ENCODE data around the gene HRH2.
"Not testable (repeated sequence)": the region's sequence is repeated elsewhere in the genome, so short reads cannot be mapped to it uniquely, and the experiment has no call there.

Gene HRH2, protein sequence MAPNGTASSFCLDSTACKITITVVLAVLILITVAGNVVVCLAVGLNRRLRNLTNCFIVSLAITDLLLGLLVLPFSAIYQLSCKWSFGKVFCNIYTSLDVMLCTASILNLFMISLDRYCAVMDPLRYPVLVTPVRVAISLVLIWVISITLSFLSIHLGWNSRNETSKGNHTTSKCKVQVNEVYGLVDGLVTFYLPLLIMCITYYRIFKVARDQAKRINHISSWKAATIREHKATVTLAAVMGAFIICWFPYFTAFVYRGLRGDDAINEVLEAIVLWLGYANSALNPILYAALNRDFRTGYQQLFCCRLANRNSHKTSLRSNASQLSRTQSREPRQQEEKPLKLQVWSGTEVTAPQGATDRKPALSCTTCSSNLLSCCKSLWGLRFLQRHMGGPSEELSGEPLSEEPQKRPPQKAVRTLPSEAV

DNA sequence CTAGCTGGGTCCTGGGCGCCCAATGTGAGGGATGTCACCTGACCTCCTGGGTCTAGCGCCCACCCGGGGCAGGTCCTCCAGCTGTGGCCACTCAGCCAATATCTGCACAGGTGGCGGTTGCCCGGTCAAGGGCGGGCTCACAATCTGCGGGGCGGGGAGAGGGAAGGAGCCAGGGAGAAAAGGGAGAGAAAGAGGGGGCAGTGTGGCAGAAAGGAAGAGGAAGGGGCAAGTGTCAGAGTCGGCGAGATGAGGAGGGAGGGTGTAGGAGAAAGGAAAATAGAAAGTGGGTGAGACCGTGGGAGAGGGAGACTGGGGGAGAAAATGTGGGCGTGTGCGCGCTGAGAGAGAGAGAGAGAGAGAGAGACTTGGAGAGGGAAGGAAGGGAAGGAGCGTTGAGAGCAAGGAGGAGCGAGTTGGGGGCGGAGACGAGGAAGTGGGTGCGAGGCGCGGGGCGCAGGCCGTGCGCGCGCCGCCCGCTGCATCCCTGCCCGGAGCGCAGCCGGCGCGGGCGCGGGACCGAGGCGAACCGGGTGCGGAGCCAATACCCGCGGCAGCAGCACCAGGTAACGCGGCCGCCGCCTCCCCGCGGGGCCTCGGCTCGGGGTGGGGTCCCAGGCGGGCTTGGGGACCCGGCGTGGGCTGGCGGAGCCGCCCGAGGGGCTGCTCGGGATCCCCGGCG is at the start of gene HRH2:
TSS of gene HRH2 (plus strand) at position 479 of the 679 bp plus-strand sequence. CDS start 25,163 bp downstream, outside the sequence.
- no peak for DNase-seq

DNA sequence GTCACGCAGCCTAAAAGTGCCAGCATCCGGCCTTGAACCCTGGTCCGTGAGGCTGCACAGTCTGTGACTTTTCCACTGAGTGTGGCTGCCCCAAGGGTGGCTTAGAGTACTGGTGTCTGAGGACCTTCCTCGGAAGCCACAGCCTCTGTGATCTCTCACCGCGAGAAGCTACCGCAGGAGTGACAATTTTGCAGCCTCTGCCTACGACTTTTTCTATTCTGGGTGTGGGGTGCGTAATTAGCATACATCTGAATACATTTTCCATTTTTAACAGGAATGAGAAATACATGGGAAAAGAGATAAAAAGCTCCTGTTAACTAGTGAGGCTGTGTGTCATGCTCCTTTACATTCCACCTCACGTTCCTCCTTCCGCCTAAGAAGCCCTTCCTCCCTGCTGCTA is 48.3 kb upstream of the HRH2 start:
- DNase-seq: no peak

DNA sequence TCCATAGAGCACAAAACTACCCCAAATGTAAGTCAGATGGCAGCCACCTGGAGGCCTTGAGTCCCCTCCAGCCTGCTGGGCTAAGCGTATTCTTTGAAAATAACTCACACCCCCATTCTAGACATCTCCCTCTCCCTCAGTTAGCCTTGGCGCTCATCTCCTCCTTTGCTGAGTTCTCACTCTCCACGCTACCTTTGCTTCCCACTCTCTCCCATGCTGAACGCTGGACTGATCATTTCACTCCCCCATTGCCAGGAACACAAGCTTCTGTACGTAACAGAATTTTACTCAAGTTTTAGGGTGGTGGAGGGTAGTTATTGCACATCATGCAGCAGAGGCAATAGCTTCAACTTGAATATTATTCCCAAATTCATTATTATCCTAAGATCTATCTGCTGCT is 47.5 kb upstream of the HRH2 start:
- DNase-seq: no peak

DNA sequence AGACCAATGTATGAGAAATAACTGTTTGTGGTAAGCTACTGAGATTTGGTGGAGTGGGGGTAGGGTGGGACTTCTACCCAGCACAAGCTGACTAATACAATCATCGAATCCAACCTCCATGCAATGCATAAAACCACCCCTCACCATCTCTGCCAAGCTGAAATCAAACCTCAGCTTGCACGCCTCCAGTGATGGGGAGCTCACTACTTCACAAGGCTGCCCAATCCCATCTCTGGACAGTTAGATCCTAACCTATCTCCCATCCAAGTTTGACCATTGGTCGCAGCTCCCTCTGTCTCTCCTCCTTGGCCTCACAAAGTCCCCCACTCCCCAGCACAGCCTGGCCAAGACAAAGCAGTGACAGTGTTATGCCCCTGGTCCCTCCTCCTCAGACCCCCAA is 47.0 kb upstream of the HRH2 start:
- no peak for DNase-seq

DNA sequence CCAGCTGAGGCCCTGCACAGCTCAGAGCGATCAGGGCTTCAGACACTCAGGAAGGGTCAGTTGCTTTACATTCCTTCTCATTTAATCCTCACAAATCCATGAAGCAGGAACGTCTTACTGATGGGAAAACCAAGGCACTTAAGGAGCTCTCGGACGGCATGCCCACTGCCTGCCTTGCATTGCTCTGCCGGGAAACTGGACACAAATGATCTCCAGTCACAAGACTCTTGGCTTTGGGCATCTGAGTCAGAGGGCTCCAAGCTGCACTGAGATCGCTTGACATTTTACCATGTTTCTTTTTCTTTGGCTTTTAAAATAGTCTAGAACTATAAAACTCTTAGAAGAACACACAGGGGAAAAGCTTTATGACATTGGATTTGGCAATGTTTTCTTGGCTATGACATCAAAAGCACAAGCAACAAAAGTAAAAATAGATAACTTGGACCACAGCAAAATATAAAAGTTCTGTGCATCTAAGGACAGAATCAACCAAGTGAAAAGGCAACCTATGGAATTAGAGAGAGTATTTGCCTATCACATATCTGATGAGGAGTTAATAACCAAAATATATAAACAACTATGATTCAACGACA is 43.6 kb upstream of the HRH2 start:
- no peak for DNase-seq

DNA sequence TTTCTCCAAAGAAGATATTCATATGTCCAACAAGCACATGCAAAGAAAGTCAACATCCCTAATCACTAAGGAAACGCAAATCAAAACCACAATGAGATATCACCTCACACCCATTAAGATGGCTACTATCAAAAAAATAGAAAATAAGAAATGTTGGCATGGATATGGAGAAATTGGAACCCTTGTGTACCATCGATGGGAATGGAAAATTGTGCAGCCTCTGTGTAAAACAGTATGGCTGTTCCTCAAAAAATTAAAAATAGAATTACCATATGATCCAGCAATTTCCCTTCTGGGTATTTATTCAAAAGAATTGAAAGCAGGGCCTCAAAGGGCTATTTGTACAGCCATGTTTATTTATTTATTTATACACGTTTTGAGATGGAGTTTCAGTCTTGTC is 43.0 kb upstream of the HRH2 start:
- DNase-seq: no peak

DNA sequence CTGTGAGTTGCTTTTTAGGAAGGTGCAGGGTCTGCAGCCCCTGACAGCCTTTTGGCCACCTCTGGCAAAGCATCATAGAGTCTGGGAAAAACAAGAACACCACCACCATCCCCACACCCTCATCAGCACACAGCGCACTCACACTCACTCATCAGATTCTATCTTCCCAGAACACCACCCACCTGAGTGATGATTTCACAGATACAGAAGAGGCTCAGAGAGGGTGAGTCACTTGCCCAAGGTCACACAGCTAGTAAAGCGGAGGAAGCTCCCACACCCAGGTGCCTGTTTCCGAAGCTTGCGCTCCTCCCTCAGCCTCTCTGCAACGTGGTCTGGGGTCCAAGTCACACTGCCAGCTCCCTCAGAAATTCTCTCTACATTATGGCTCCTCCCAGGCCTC is 41.8 kb upstream of the HRH2 start:
- no peak for DNase-seq

DNA sequence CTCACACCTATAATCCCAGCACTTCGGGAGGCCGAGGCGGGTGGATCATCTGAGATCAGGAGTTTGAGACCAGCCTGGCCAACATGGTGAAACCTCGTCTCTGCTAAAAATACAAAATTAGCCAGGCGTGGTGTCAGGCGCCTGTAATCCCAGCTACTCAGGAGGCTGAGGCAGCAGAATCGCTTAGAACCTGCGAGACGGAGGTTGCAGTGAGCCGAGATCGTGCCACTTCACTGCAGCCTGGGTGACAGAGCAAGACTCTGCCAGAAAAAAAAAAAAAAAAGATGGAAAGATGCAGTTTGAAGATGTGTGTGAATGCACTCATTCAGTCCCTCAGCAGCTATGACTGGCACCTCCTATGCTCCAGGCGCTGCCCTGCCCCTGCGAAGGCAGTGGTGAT is 41.3 kb upstream of the HRH2 start:
- not testable (repeated sequence) for DNase-seq

DNA sequence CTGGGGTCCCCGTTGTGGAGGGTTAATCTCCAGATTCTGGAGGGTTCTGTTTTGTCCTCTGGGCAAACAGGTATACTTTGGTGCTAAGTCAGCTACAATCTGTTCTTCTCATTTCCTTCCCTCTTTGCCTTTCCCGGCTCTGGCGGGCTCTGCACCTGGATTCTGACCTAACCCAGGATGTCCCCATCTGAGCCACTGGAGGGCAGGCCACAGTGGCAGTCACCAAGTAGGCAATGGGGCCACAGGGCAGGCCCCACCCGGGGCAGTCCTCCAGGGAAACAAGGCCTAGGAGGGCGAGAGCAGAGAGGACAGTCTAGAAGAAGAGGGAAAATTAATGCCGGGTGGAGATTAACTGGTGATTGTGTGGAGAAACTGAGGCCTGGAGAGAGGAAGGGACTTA is 40.4 kb upstream of the HRH2 start:
- no peak for DNase-seq

DNA sequence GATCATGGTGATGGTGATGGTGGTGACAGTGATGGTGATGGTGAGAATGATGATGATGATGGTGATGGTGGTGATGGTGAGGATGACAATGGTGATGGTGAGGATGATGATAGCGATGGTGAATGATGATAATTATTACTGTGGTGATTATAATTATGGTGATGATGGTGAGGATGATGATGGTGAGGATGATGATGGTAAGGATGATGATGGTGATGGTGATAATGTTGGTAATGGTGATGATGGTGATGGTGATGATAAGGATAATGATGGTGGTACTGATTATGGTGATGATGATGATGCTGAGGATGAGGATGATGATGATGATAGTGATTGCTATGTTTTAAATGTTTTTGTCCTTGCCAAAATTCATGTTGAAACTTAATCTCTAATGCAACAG is 37.3 kb upstream of the HRH2 start:
- DNase-seq: no peak

DNA sequence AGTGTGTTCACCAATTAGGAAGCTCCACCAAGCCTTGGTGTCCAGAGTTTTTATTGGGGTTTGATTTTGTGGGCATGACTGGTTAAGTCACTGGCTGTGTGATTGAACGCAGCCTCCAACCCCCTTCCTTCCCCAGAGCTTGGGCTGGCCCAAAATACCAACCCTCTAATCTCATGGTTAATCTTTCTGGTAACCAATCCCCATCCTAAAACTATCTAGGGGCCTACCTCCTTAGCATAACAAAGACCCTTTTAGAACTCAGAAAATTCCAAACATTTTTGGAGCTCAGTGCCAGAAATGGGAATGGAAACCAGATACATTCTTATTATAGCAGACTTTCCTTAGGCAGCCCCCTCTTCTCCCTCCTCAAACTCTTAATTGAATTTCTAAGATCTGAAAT is 35.9 kb upstream of the HRH2 start:
- DNase-seq: no peak

DNA sequence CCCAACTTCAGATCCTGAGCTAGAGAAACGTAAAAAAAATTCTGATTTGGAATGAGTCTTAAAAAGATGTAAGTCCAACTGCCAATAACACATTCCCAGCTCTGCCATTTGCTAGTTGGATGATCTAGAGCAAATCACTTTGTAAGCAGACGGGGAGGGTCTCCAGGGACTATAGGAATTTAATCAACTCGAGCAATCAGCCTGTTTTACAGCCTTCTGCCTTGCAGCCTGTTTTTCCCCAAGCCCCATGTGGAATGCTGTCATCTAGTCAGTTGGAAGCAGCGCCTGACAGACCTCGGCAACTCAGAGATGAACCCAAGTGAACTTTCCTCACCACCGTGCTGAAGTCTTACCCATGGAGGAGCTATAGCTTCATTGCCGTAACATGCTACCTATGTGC is 34.8 kb upstream of the HRH2 start:
- no peak for DNase-seq

DNA sequence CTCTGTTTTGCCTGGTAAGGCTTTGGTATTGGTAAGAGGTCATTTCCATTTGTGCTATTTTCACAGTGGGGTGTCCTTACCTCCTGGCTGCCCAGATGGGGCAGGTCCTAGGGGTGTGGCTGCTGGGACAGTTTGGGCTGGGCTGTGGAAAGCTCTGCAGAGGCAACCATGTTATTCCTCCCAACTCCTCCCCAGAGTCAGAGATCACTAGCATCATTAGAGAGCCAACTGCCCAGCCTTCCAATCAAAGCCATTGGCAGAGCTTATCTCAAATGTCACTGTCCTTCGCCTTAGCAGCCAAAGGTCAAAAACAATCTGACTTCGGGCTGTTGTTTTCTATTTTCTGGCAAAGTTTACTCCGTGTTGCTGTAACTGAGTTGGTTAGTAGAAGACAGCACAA is 33.6 kb upstream of the HRH2 start:
- DNase-seq: no peak

DNA sequence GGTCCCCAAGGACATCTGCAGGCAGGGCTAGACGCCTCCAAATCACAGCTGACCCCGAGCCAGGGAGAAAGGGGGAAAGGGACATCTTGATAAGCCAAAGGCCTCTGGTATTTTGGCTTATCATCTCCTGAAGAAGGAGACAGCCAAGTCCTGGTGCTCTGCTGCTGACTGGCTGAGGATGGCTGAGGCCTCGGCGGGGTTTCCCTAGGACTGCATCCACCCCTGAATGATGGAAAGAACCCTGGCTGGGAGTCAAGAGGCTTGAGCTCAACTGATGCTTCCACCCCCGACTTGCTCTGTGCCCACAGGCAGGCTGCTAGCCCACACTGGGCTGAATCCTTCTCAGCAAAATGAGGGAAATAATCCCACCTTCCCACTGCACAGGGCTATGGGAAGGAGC is 30.9 kb upstream of the HRH2 start:
- DNase-seq: no peak

DNA sequence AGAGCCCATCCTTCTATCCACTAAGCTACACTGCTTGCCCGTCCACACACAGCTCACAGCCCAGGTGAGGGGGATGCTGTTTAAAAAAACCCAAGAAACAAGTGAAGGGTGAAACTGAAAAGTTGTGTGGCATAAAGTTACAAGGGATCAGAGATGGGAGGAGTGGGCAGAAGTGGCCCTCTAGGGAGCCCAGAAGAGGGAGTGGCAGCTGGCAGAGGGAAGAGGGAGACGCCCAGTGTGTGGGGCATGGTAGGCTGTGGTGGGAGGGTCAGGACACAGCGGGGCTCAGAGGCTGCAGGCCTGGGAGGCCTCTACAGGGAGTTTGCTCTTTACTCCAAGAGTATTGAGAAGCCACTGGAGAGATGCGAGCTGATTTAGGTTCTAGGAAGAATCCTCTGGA is 30.1 kb upstream of the HRH2 start:
- no peak for DNase-seq

DNA sequence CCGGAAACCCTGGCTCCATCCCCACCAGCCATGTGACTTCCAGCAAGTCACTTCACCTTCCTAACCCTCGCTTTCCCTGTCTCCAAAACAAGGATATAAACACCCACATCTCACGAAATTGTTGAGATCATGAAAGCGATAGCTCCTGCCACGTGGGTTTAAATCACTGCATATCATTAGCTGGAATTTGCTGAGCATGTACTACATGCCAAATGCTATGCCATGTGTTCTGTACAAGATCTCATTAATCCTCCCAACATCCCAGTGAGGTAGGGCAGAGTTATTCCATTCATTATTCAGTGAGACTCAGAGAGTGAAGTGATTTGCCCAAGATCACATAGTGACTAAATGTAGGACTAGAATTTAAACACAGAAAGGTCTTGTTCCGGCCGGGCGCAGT is 29.2 kb upstream of the HRH2 start:
- DNase-seq: no peak

DNA sequence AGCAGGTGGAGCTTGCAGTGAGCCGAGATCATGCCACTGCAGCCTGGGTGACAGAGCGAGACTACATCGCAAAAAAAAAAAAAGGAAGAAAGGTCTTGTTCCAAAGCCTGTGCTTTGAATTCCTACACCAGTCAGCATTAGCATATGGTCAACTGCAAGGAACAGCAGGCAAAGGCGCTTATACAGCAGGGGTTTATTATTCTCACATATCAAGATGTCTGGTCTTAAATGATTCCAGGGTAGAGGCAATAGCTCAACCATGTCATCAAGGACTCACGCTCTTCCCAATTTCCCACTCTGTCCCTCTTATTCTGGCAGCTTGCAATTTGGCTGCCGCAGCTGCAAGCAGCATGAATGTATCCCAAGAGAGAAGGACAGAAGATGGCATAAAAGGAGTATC is 28.6 kb upstream of the HRH2 start:
- no peak for DNase-seq

DNA sequence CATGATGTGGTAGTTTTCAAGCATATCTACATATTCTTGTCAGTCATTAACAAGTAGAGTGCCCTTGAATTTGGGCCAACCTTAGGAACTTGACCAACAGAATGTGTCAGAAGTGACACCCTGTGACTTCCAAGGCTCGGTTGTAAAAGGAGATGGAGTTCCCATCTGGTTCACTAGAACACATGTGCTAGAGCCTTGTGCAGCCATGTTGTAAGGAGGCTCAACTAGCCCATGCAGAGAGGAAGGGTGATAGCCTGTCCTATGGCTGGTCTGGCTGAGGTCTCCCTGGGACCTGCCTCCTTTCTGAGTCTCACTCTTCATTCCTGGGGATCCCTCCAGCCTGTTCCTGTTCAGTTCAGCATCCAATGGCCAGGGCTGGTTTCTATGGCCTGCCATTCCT is 28.1 kb upstream of the HRH2 start:
- DNase-seq: no peak

DNA sequence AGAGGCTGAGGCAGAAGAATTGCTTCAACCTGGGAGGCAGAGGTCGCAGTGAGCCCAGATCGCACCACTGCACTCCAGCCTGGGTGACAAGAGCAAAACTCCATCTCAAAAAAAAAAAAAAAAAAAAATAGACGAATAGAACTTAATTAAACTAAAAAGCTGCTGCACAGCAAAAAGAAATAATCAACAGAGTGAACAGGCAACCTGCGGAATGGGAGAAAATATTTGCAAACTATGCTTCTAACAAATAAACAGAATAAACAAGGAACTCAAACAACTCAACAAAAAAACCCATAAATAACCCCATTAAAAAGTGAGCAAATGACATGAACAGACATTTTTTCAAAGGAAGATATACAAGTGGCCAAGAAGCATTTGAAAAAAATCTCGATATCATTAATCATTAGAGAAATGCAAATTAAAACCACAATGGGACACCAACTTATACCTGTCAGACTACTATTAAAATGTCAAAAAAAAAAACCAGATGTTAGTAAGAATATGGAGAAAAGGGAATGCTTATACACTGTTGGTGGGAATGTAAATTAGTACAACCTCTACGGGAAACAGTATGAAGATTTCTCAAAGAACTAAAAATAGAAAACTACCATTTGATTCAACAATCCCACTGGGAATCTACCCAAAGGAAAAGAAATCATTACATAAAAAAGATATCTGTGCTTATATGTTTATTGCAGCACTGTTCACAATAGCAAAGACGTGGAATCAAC is 21.9 kb upstream of the HRH2 start:
- no peak for DNase-seq

DNA sequence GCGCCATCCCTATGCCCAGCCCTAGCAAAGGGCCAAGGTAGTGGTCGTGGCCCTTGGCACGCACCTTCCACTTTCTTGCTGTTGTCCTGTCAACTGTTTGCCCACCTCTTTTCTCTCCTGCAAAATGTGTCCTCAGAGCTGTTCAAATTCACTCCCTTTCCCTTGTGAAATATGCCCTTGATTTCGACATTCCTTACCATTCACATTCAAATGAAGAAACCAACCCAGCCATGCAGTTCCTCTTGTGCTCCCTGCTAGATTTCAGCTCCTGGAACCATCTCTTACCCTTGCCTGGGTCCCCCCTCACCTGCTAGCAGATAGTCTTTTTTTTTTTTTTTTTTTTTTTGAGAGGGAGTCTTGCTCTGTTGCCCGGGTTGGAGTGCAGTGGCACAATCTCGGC is 19.6 kb upstream of the HRH2 start:
- DNase-seq: no peak

DNA sequence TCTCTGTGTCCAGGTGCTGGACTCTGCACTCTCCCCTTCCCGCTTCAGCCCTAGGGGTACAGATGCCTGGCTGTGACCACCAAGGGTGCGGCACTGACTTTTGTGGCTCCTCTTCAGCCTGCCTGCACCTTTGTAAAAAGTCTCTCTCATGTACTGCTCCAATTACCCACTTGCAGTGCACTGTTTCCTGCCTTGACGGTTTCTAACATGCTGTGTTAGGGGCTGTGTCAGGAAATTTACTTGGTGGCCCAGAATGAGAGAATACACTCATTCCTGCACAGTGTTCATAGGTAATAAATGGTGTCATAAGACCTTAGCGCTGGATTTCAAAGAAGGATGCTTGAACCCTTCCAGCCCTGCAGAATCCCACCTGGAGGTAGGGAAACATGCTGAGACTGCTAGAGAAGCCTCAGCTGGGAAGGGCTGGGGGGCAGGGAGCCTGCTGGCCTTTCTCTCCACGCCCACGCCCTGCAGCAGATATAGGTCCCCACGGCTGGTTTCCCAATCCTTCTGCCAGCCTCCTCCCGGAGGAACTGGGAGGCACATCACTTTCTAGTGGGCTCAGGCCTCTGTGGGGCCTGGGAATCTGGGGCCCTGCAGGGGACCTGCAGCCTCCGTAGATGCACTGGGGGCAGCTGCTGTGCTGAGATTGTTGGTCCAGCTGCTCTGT is 17.6 kb upstream of the HRH2 start:
- DNase-seq: no peak

DNA sequence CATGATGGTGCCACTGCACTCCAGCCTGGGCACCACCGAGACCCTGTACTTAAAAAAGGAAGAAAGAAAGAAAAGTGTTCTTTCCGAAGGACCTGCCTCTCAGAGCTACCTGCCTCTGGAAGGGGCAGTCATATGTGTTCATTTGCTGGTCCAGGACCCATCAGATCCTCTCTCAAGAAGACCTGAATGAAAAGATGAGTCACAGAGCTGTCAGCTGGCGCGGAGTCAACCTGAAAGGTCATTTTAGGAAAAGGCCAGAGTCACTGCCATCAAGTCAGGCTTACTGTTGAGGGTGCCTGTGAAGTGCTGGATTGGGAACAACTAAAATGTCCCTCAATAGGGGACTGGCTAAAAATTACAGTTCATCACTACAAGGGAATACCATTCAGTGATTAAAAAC is 14.9 kb upstream of the HRH2 start:
- no peak for DNase-seq

DNA sequence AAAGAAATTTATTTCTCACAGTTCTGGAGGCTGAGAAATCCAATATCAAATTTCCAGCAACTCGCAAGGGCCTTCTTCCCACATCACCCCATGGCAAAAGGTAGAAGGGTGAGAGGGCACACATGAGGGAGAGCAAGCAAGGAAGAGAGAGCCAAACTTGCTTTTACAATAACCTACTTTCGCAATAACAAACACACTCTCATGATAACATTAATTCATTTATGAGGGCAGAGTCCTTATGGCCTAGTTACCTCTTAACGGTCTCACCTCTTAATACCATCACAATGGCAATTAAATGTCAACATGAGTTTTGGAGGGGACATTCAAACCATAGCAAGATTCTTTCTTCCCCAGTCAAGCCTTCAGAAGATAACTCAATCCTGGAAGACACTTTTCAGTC is 11.6 kb upstream of the HRH2 start:
- no peak for DNase-seq
